Progenitor cell of endocrine pancreas (in vitro differentiated cells): ENCODE results near the gene CHAT. TPM values are rescaled to one million over a fixed set of nuclear protein-coding genes. Genes with fewer than 3 reads are reported as not detected.

Source experiments
- DNase-seq: peaks from one replicate; pipeline ENCODE4 v3.0.0; 2021; ENCODE audit warnings: low spot score; ENCODE audit not compliant: unreplicated experiment
- H3K27ac Mint-ChIP-seq: 2 replicates; pipeline ENCODE4 v1.8.0; 2021; ENCODE audit warnings: mild to moderate bottlenecking, moderate library complexity, mixed read lengths
- H3K27me3 Mint-ChIP-seq: 2 replicates; pipeline ENCODE4 v1.8.0; 2021; ENCODE audit warnings: mixed read lengths
- H3K36me3 Mint-ChIP-seq: 2 replicates; pipeline ENCODE4 v1.8.0; 2022; ENCODE audit warnings: mixed read lengths; ENCODE audit not compliant: insufficient read depth
- H3K4me1 Mint-ChIP-seq: 2 replicates; pipeline ENCODE4 v1.8.0; 2021; ENCODE audit warnings: low read depth, mixed read lengths
- H3K4me3 Mint-ChIP-seq: 2 replicates; pipeline ENCODE4 v1.8.0; 2021; ENCODE audit warnings: low read depth, mild to moderate bottlenecking, moderate library complexity, mixed read lengths
- H3K9me3 Mint-ChIP-seq: 2 replicates; pipeline ENCODE4 v1.8.0; 2021; ENCODE audit warnings: low read depth, mixed read lengths
- CTCF ChIP-seq: fragments of 200-600 bp; sonication (generic); IDR thresholded peaks from one replicate; pipeline ENCODE4 v1.5.0; 2021; ENCODE audit warnings: antibody characterized with exemption, mild to moderate bottlenecking; ENCODE audit not compliant: unreplicated experiment
- total RNA-seq: library from RNA; stranded (reverse); gene quantifications from 2 replicates; pipeline ENCODE4 v1.2.1, GENCODE V29; 2021

CHAT gene
- total RNA-seq, 1 donor from 2014 or later = not detected

- TF ChIP-seq CTCF = no peak
- peaks cover 33% of the 10 kb centered on the region for H3K27me3 Mint-ChIP-seq
- H3K27ac Mint-ChIP-seq = no peak overlapping the region
- no peak for DNase-seq
- H3K4me3 Mint-ChIP-seq = no peak overlapping the region
- no peaks in the 10 kb centered on the region for H3K9me3 Mint-ChIP-seq
- H3K36me3 Mint-ChIP-seq = no peaks in the 10 kb centered on the region
- H3K4me1 Mint-ChIP-seq = peaks cover 4% of the 10 kb centered on the region
Observed at GRCh38 chr10:49653273-49653929, 39.6 kb downstream of the CHAT start.

GRCh38 chr10:49654036-49654693 is 40.3 kb downstream of the CHAT start:
- Mint-ChIP-seq H3K4me1 (peaks cover 4% of the 10 kb centered on the region), H3K36me3 (no peaks in the 10 kb centered on the region), H3K9me3 (peaks cover 6% of the 10 kb centered on the region), H3K27me3 (peaks cover 26% of the 10 kb centered on the region), H3K4me3 (no peak overlapping the region), H3K27ac (no peak overlapping the region)
- no peak for TF ChIP-seq CTCF
- DNase-seq = no peak

- no peak for DNase-seq
- Mint-ChIP-seq H3K36me3 (no peaks in the 10 kb centered on the region), H3K4me3 (no peak overlapping the region), H3K27ac (no peak overlapping the region), H3K4me1 (peaks cover 4% of the 10 kb centered on the region), H3K9me3 (peaks cover 12% of the 10 kb centered on the region), H3K27me3 (peaks cover 18% of the 10 kb centered on the region)
- no peak for TF ChIP-seq CTCF
Observed at GRCh38 chr10:49655099-49655498, 41.3 kb downstream of the CHAT start.

GRCh38 chr10:49656845-49657493 is 43.1 kb downstream of the CHAT start:
- no peak overlapping the region for H3K4me3 Mint-ChIP-seq
- peaks cover 4% of the 10 kb centered on the region for H3K4me1 Mint-ChIP-seq
- H3K9me3 Mint-ChIP-seq = peaks cover 12% of the 10 kb centered on the region
- H3K27ac Mint-ChIP-seq = no peak overlapping the region
- TF ChIP-seq CTCF = no peak
- no peaks in the 10 kb centered on the region for H3K36me3 Mint-ChIP-seq
- H3K27me3 Mint-ChIP-seq = peaks cover 20% of the 10 kb centered on the region
- no peak for DNase-seq

DNA sequence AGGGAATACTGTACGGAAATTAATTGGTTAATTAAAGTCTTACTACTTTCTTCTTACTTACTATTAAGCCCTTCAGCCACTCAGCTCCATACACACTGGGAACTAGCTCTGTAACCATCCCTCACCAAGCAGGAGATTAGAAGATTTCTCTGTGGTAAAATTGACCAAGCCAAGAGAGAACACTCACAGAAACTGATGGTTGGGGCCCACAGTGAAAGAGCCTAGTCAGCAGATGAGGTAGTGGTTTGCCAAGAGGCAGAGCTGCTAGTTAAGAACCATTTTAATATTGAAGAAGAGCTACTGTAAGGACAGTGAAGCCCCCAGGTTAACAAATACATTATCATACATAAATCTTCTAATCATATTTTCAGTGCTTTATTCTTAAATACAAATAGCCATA is 43.8 kb downstream of the CHAT start:
- no peaks in the 10 kb centered on the region for H3K36me3 Mint-ChIP-seq
- peaks cover 19% of the 10 kb centered on the region for H3K27me3 Mint-ChIP-seq
- peaks cover 3% of the 10 kb centered on the region for H3K4me1 Mint-ChIP-seq
- DNase-seq = no peak
- H3K27ac Mint-ChIP-seq = no peak overlapping the region
- TF ChIP-seq CTCF = no peak
- H3K4me3 Mint-ChIP-seq = no peak overlapping the region
- H3K9me3 Mint-ChIP-seq = peaks cover 12% of the 10 kb centered on the region
